Activated CD4-positive, alpha-beta T cell treated with anti-CD3 and anti-CD28 coated beads, Interleukin-2, amount 10 ng/mL, durations not matched to agents 7 days and 5 days (primary cell): ENCODE results near the gene COMMD6. TPM values are rescaled to one million over a fixed set of nuclear protein-coding genes. Genes with fewer than 3 reads are reported as not detected.

Experiments
- total RNA-seq, 2 experiments: library from RNA; stranded (reverse); gene quantifications; one replicate each; pipeline ENCODE4 v1.2.3, GENCODE V29; 2021

Gene COMMD6
- total RNA-seq, 2 experiments from 2014 or later: 135 TPM

Other genes with a start within 250 kb of the COMMD6 start
- 10 to 100 TPM; 27.2 to 32.9 TPM for gene TBC1D4, start 55.7 kb downstream of the COMMD6 start, total RNA-seq
- gene UCHL3, start 11.9 kb upstream of the COMMD6 start, total RNA-seq: 10 to 100 TPM; 37.6 to 40.6 TPM
- 10 to 100 TPM; 23.1 to 30.7 TPM for gene LMO7, start 98.5 kb upstream of the COMMD6 start, total RNA-seq